HUDEP-2 (cell line): ENCODE data around the gene EIF4EBP2.

ENCODE experiments used
- DNase-seq, 76 experiments: peaks; one replicate each; lab custom pipeline; 2025; ENCODE audit not compliant: unreplicated experiment in 76 of 76; lab: John Stamatoyannopoulos, UW

Gene EIF4EBP2, protein sequence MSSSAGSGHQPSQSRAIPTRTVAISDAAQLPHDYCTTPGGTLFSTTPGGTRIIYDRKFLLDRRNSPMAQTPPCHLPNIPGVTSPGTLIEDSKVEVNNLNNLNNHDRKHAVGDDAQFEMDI

DNA sequence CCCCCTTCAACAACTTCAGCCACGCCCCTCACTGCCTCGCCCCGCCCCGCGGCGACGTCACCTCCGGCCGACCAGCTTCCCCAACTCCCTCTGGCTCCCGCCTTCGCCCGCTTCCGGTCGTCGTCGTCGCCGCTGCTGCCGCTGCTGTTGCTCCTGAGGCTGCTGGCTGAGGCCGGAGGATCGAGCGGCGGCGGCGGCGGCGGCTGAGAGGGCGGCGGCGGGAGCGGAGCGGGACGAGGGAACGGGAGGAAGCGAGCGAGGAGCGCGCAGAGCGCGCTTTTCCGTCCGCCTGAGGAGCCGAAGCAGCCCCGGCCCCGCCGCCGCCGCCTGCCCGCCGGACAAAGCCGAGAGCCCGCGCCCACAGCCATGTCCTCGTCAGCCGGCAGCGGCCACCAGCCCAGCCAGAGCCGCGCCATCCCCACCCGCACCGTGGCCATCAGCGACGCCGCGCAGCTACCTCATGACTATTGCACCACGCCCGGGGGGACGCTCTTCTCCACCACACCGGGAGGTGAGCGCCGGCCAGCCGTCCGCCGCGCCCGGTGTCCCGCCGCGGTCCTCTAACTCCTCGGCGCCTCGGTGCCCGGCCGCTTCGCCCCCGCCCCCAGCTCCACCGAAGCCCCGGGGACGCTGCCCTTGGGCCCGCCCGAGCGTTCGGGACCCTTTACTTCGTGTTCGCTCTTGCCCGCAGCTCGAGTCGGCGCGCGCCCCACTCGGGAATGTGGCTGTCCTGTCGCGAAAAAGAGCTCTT lies at the start of gene EIF4EBP2:
EIF4EBP2 (plus strand) TSS at position 110 of the 751 bp plus-strand sequence; CDS start at position 367, 257 bp downstream.
- DNase-seq, result peak; percentile 8 to 98 (median 92)

DNA sequence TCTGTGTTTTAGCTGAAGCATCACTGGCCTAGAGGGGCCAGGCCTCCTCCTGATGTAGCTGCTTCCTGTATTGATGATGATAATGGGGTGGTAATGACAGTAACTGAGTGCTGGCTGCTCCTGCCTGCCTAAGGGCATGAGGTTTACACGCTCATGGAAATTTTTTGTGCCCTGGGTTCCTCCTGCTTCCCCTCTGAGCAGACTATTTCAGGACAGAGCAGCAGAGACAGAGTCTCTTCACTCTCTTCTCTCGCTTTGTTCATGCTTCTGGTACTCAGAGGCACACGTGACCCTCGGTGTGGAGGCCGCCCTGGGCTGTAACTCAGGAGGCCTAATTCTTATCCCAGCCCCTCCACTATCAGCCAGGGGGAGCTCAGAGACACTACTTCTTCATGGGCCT lies 49.4 kb upstream of the EIF4EBP2 start:
- DNase-seq, result no peak

GRCh38 chr10:70355051-70356021 lies 48.6 kb upstream of the EIF4EBP2 start:
- no peak for DNase-seq

DNA sequence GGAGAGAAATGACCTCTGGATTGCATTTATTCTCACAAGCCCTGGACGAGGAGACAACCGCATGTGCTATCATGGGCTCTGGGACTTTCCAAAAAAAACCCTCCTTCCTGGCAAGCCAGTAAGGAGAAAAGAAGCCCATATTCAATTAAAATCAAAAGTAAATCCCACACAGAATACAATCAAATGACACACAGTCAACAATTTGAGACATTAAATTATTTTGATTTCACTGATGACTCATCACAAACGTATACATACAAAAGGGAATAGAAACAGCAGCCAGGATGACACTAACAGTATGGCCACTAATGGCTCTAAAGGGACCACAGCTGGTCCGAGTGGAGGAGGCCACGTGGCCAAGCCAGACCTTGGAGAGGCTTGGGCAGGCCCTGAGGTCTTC lies 46.4 kb upstream of the EIF4EBP2 start:
- DNase-seq, result no peak

DNA sequence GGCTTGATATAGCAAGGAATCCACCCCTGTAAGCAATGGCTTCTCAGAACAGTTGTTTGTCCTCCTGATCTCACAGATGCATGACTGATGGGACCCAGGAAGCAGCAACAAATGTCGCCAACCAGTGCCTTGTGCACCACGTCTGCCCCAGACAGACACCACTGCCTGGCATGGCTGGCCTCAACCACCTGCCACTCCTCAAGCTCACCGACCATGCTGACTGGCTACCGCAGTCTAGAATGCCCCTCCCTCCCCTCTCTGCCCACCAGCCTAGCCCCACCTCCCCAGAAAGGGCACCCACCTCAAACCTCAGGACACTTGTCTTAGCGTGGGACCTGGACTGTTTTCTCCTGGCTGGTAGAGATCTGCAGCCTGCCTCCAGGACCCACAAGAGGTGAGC lies 45.5 kb upstream of the EIF4EBP2 start:
- no peak for DNase-seq

- DNase-seq, result no peak
These were observed 44.9 kb upstream of the EIF4EBP2 start for GRCh38 chr10:70359017-70359550.

DNA sequence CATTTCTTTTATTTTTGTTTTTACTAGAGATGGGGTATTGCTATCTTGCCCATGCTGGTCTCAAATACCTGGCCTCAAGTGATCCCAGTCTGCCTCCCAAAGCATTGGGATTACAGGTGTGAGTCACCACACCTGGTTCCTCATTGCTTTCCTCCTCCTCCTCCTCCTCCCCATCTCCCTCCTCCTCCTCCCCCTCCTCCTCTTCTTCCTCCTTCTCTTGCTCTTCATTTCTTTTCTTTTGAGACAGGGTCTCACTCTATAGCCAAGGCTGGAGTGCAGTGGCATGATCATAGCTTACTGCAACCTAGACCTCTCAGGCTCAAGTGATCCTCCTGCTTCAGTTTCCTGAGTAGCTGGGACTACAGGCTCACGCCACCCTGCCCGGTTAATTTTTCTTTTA lies 43.7 kb upstream of the EIF4EBP2 start:
- DNase-seq, result no peak

- no peak for DNase-seq
These were observed 41.6 kb upstream of the EIF4EBP2 start for GRCh38 chr10:70362328-70362727.

DNA sequence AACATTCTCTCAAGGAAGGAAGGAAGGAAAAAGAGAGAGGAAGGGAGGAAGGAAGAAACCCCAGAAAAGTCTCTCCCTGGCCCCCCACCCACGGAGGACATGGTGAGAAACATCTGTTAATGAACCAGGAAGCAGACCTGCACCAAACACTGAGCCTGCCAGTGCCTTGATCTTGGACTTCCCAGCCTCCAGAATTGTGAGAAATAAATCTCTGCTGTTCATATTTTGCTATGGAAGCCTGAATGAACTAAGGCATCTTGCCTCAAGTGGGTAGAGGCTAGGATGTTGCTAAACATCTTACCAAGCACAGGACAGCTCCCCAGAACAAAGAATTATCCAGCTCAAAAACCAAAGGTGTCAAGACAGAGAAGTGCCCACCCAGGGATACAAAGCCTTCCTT lies 40.7 kb upstream of the EIF4EBP2 start:
- no peak for DNase-seq

DNA sequence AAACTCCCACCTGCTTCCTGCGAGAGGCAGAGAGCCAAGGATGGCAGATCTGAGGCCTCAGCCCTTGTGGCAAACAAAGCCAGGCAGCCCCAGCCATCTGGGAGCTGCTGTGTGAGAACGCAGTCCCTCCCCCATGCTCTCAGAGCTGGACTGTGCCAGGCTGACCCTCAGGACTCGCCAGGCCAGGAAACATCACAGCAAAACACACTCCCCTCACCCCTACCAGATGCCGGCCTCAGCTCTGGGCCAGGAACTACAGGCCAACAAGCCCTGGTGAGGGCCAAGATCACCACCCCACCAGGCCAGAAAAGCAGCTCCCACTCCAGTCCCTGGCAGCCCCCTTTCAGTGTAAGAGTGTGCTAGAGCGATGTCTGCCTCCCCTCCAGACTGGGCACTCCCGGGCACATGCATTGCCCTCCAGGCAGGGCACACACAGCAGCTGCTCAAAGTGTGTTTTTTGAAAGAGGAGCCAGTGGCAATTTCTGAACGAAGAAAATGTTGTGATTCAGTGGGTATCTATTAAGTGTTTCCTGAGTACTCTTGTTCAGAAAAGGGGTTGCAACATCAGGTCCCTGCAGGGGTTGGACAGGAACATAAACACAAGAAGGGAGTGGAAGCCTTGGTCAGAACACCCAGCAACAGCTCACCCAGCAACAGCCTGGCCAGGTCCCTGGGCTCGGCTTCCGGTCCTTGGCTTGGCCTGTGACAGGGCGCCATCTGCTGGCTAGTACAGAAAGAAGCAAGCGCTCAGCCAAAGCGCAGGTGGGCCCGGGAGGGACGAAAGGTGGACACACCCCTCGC lies 39.8 kb upstream of the EIF4EBP2 start:
- peak in 73 of 76 experiments; percentile 4 to 84 (median 62) for DNase-seq

GRCh38 chr10:70364772-70365091 lies 39.2 kb upstream of the EIF4EBP2 start:
- DNase-seq, result no peak

DNA sequence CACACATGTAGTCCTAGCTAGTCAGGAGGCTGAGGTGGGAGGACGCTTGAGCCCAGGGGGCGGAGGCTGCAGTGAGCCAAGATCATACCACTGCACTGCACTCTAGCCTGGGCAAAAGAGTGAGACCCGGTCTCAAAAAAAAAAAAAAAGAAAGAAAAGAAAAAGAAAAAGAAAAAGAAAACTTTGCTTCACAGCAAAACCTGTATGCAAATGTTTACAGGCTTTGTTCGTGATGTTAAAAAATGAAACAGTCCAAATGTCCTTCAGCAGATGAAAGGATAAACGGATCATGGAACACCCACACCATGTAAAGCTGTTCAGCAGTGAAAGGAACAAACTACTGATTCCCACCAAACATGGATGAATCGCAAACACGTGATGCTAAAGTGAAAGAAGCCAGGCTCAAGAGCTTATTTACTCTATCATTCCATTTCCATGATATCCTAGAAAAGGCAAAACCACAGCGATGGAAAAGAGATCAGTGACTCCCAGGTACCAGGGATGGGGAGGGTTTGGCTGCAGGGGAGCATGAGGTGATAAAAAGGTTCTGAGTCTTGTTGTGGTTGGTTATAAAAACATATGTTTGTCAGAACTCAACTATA lies 36.6 kb upstream of the EIF4EBP2 start:
- DNase-seq, result no peak

DNA sequence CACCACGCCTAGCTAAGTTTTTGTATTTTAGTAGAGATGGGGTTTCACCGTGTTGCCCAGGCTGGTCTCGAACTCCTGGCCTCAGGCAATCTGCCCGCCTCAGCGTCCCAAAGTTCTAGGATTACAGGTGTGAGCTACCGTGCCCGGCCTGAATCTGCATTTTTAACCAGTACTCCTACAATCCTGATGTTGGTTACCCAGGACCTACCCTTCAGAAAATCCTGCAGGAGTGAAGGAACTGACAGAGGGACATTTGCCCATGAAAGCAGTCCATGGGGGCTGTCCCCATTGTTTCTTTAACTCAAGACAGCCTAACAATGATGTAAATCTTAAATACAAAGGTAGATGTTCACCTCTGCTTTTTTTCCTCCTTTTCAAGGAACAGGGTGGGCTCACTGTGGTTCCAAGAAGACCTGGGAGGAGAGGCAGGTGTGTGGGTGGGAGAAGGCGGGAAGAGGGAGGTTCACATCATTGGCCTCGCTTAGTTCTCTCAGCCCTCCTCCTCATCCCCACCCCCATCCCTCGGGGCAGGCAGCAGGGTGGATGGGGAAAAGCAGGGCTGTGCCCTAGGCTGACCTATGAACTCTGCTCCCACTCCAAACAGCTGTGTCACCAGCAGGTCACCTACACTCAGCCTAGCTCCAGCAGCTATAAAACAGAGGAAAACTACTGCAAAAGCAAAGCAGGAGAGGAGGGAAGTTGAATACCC lies 35.0 kb upstream of the EIF4EBP2 start:
- no peak for DNase-seq

DNA sequence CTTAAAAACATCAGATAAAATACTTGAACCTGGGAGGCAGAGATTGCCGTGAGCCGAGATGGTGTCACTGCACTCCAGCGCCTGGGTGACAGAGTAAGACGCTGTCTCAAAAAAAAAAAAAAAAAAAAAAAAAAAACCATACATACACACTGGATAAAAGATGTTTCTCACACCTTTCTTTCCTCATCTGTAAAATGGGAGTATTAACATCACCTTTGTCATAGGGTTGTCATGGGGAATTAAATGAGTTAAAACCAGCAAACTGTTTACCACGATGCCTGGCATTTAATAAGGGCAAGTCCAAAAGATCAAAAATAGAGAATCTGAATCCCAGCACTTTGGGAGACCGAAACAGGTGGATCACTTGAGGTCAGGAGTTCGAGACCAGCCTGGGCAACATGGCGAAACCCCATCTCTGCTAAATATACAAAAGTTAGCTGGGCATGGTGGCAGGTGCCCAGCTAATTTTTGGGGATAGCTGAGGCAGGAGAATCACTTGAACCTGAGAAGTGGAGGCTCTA lies 34.4 kb upstream of the EIF4EBP2 start:
- no peak for DNase-seq

DNA sequence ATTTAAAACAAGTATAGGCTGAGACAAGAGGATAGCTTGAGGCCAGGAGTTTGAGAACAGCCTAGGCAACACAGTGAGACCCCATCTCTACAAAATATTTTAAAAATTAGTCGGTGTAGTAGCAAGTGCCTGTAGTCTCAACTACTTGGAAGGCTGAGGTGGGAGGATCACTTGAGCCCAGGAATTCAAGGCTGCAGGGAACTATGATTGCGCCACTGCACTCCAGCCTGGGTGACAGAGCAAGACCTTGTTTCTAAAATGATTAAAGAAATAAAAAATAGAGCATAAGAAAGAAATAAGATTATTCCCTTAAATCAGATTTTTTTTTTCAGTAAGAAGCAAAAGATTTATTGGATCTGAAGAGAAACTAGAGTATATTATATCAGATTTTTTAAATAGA lies 33.2 kb upstream of the EIF4EBP2 start:
- no peak for DNase-seq

- no peak for DNase-seq
These were observed 32.1 kb upstream of the EIF4EBP2 start for GRCh38 chr10:70371846-70372245.

DNA sequence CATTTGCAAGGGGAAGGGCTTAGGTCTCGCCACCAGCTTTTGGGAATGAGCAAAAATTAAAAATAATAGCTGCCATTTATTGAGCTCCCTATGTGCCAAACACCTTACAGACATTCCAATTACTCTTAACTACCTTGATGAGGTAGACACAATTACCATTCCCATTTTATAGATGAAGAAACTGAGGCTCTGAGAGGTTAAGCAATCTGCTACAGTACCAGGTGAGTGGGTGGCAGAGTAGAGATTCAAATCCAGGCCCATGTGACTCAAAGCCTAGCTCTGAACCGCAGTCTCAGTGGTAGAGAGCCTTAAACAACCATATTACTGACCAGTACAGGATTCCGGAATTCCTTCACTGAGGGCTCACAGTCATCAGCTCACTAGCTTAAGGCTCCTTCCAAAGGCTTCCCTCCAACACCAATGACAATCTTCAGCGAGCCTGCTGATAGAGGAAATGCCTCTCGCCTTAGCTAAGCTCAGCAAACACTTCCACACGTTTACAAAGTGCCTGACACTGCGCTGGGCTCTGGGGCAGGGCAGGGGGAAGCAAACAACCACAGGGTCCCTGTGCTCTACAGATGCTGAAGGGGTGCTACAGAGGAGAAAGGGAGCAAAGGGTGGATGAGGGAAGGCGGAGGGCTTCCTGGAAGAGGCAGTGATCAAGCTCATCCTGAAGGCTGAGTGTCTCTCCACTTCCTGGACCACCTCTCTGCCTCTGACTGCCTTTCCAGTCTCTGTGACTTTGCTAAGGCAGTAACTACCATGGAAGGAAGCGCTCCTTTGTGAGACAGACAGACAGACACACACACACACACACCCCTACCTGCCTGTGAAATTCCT lies 28.9 kb upstream of the EIF4EBP2 start:
- no peak for DNase-seq
